H9 (cell line): Measurements from ENCODE around the gene CTNNA3. TPM values are rescaled to one million over a fixed set of nuclear protein-coding genes. Genes with fewer than 3 reads are reported as not detected.

Experiments
- DNase-seq: peaks from one replicate; pipeline ENCODE4 v3.0.0-alpha.2; 2017
- H2AFZ ChIP-seq: one replicate; pipeline ENCODE4 v1.6.1; 2013; ENCODE audit warnings: mild to moderate bottlenecking, low read length, control low read depth, moderate library complexity
- H2AK5ac ChIP-seq: 2 replicates; pipeline ENCODE4 v1.6.1; 2013; ENCODE audit warnings: low read length, control low read depth, mixed read lengths; ENCODE audit not compliant: insufficient read length
- H2BK120ac ChIP-seq: one replicate; pipeline ENCODE4 v1.6.1; 2013; ENCODE audit warnings: low read depth, mild to moderate bottlenecking, low read length, control low read depth, inconsistent platforms; ENCODE audit not compliant: poor library complexity, severe bottlenecking
- H2BK12ac ChIP-seq: 2 replicates; pipeline ENCODE4 v1.6.1; 2013; ENCODE audit warnings: low read length, control low read depth, mixed read lengths, low read depth; ENCODE audit not compliant: insufficient read length
- H2BK15ac ChIP-seq: 2 replicates; pipeline ENCODE4 v1.6.1; 2013; ENCODE audit warnings: low read depth, low read length, control low read depth
- H2BK20ac ChIP-seq: one replicate; pipeline ENCODE4 v1.6.1; 2013; ENCODE audit warnings: low read depth, mild to moderate bottlenecking, low read length, control low read depth, inconsistent platforms; ENCODE audit not compliant: poor library complexity, severe bottlenecking
- H2BK5ac ChIP-seq: 2 replicates; pipeline ENCODE4 v1.6.1; 2013; ENCODE audit warnings: low read length, control low read depth, mixed read lengths; ENCODE audit not compliant: insufficient read length
- H3K14ac ChIP-seq: 2 replicates; pipeline ENCODE4 v1.6.1; 2013; ENCODE audit warnings: low read length, control low read depth; ENCODE audit not compliant: insufficient read depth
- H3K18ac ChIP-seq: 2 replicates; pipeline ENCODE4 v1.6.1; 2013; ENCODE audit warnings: low read depth, mild to moderate bottlenecking, mixed read lengths, low read length, control low read depth; ENCODE audit not compliant: insufficient read length
- H3K23ac ChIP-seq: 2 replicates; pipeline ENCODE4 v1.6.1; 2013; ENCODE audit warnings: low read length, control low read depth, mixed read lengths, low read depth; ENCODE audit not compliant: insufficient read length
- H3K23me2 ChIP-seq: 2 replicates; pipeline ENCODE4 v1.6.1; 2013; ENCODE audit warnings: low read depth, mild to moderate bottlenecking, mixed read lengths, low read length, control low read depth; ENCODE audit not compliant: insufficient read length, poor library complexity, severe bottlenecking
- H3K27ac ChIP-seq: 2 replicates; pipeline ENCODE4 v1.5.1; 2013; ENCODE audit warnings: low read length, control low read depth, mixed read lengths, low read depth; ENCODE audit not compliant: insufficient read length
- H3K27me3 ChIP-seq: 2 replicates; pipeline ENCODE4 v1.6.1; 2013; ENCODE audit warnings: low read length, control low read depth, inconsistent platforms; ENCODE audit not compliant: insufficient read depth
- H3K4ac ChIP-seq: 2 replicates; pipeline ENCODE4 v1.6.1; 2013; ENCODE audit warnings: low read depth, mild to moderate bottlenecking, control low read depth, inconsistent platforms, low read length, moderate library complexity
- H3K4me1 ChIP-seq: 2 replicates; pipeline ENCODE4 v1.6.1; 2013; ENCODE audit warnings: low read length, control low read depth, inconsistent platforms; ENCODE audit not compliant: insufficient read depth
- H3K4me2 ChIP-seq: 2 replicates; pipeline ENCODE4 v1.6.1; 2013; ENCODE audit warnings: low read length, control low read depth, mixed read lengths; ENCODE audit not compliant: insufficient read length, insufficient read depth
- H3K56ac ChIP-seq: 2 replicates; pipeline ENCODE4 v1.6.1; 2013; ENCODE audit warnings: low read depth, mild to moderate bottlenecking, mixed read lengths, low read length, control low read depth; ENCODE audit not compliant: insufficient read length
- H3K79me1 ChIP-seq: 2 replicates; pipeline ENCODE4 v1.6.1; 2013; ENCODE audit warnings: low read depth, mild to moderate bottlenecking, moderate library complexity, low read length, control low read depth, inconsistent platforms; ENCODE audit not compliant: insufficient read depth, poor library complexity, severe bottlenecking
- H3K79me2 ChIP-seq: 2 replicates; pipeline ENCODE4 v1.6.1; 2013; ENCODE audit warnings: low read length, control low read depth, inconsistent platforms; ENCODE audit not compliant: insufficient read depth
- H3K9ac ChIP-seq: 2 replicates; pipeline ENCODE4 v1.6.1; 2013; ENCODE audit warnings: low read length, control low read depth, mixed read lengths; ENCODE audit not compliant: insufficient read length; ENCODE audit errors: extremely low read depth
- H3K9me3 ChIP-seq: one replicate; pipeline ENCODE4 v1.6.1; 2013; ENCODE audit warnings: low read depth, low read length, inconsistent platforms; ENCODE audit not compliant: control insufficient read depth
- H3T11ph ChIP-seq: one replicate; pipeline ENCODE4 v1.6.1; 2013; ENCODE audit warnings: mild to moderate bottlenecking, low read length, control low read depth, inconsistent platforms
- H4K20me1 ChIP-seq: one replicate; pipeline ENCODE4 v1.6.1; 2013; ENCODE audit not compliant: control insufficient read depth, insufficient read length, insufficient read depth
- H4K5ac ChIP-seq: 2 replicates; pipeline ENCODE4 v1.6.1; 2013; ENCODE audit warnings: low read depth, mild to moderate bottlenecking, mixed read lengths, low read length, control low read depth; ENCODE audit not compliant: insufficient read length
- H4K8ac ChIP-seq: replicated peaks from 2 replicates; pipeline ENCODE4 v1.6.1; 2013; ENCODE audit warnings: low read length, control low read depth, mixed read lengths, low read depth; ENCODE audit not compliant: insufficient read length
- H4K91ac ChIP-seq: 2 replicates; pipeline ENCODE4 v1.6.1; 2013; ENCODE audit warnings: low read depth, mild to moderate bottlenecking, moderate library complexity, mixed read lengths, low read length, control low read depth; ENCODE audit not compliant: insufficient read length
- H3K27ac Mint-ChIP-seq, 3 experiments: 2 replicates in 2 of 3; 3 replicates in 1 of 3; pipeline ENCODE4 v1.8.0; 2020 to 2021; ENCODE audit warnings: mixed read lengths in 3 of 3, mild to moderate bottlenecking in 1 of 3, moderate library complexity in 1 of 3
- H3K27me3 Mint-ChIP-seq: 2 replicates; pipeline ENCODE4 v1.8.0; 2021; ENCODE audit warnings: low read depth, mild to moderate bottlenecking, moderate library complexity, mixed read lengths
- H3K36me3 Mint-ChIP-seq, 3 experiments: 2 replicates in 2 of 3; 3 replicates in 1 of 3; pipeline ENCODE4 v1.8.0; 2020 to 2021; ENCODE audit warnings: low read depth in 3 of 3, mixed read lengths in 3 of 3; ENCODE audit not compliant: insufficient read depth in 1 of 3
- H3K4me1 Mint-ChIP-seq, 2 experiments: 2 replicates each; pipeline ENCODE4 v1.8.0; 2020; ENCODE audit warnings: mixed read lengths in 2 of 2
- H3K4me3 Mint-ChIP-seq, 2 experiments: 2 replicates in 1 of 2; 3 replicates in 1 of 2; pipeline ENCODE4 v1.8.0; 2020 to 2021; ENCODE audit warnings: mild to moderate bottlenecking in 2 of 2, mixed read lengths in 2 of 2, moderate library complexity in 1 of 2
- H3K9me3 Mint-ChIP-seq, 2 experiments: 2 replicates in 1 of 2; 3 replicates in 1 of 2; pipeline ENCODE4 v1.8.0; 2020; ENCODE audit warnings: mild to moderate bottlenecking in 2 of 2, mixed read lengths in 2 of 2, moderate library complexity in 1 of 2
- WGBS: extraction: QIAGEN DNeasy Blood & Tissue Kit; methylation state at CpG from one replicate; pipeline ENCODE4 v1.1.7; 2013; ENCODE audit warnings: missing lambda C conversion rate, low lambda C conversion rate, mixed read lengths; ENCODE audit not compliant: insufficient read length; ENCODE audit errors: extremely low coverage; 5-methylcytosine and 5-hydroxymethylcytosine counted together
- total RNA-seq: library from RNA; stranded (reverse); gene quantifications from 2 replicates; pipeline ENCODE4 v1.2.1, GENCODE V29; 2021
- TF ChIP-seq, protein P1 (sequence below): fragments of 200-600 bp; sonication (generic); conservative IDR thresholded peaks from 3 replicates; pipeline ENCODE4 v1.8.0; 2021; ENCODE audit warnings: antibody characterized with exemption, mild to moderate bottlenecking

The CTNNA3 gene
- total RNA-seq, 1 experiment from 2014 or later = 3.3 TPM

DNA sequence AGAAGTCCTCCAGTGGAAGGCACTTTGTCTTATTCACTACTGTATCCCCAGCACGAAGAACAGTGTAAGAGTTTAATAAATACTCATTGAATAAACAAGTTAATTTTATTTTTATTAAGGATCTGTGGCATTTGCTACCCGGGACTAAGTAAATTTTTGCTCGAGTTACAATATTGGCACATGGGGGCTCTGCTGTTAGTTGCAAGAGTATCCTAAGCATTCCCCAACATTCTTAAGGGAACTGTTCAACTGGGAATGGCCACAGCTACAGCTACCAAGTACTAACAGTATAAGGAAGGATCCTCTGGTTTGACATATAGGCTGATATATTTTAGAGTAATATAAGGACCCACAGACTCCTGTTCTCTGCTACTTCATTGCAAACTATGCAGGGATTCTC, 778.9 kb downstream of the CTNNA3 start:
- Mint-ChIP-seq H3K4me3 (no peak overlapping the region), H3K9me3 (peaks cover 3 to 7% of the 10 kb centered on the region in 2 experiments; a peak in 3 of 5 replicates), H3K4me1 (peaks cover 2 to 4% of the 10 kb centered on the region in 2 experiments; a peak in 3 of 4 replicates), H3K27ac (no peak overlapping the region), H3K27me3 (no peaks in the 10 kb centered on the region), H3K36me3 (peaks cover 0 to 11% (median 7%) of the 10 kb centered on the region in 3 experiments; a peak in 4 of 7 replicates)
- H4K20me1 ChIP-seq = no peaks in the 10 kb centered on the region
- TF ChIP-seq, protein P1, sequence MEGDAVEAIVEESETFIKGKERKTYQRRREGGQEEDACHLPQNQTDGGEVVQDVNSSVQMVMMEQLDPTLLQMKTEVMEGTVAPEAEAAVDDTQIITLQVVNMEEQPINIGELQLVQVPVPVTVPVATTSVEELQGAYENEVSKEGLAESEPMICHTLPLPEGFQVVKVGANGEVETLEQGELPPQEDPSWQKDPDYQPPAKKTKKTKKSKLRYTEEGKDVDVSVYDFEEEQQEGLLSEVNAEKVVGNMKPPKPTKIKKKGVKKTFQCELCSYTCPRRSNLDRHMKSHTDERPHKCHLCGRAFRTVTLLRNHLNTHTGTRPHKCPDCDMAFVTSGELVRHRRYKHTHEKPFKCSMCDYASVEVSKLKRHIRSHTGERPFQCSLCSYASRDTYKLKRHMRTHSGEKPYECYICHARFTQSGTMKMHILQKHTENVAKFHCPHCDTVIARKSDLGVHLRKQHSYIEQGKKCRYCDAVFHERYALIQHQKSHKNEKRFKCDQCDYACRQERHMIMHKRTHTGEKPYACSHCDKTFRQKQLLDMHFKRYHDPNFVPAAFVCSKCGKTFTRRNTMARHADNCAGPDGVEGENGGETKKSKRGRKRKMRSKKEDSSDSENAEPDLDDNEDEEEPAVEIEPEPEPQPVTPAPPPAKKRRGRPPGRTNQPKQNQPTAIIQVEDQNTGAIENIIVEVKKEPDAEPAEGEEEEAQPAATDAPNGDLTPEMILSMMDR = peak; percentile 50; the same call in 2 of the 3 replicates
- H3K79me2 ChIP-seq = no peaks in the 10 kb centered on the region
- no peak overlapping the region for H2BK12ac ChIP-seq
- no peak overlapping the region for H2BK20ac ChIP-seq
- H3K27me3 ChIP-seq = no peaks in the 10 kb centered on the region
- H3K9ac ChIP-seq = no peak overlapping the region
- H3K4ac ChIP-seq = no peak overlapping the region
- no peak overlapping the region for H3K18ac ChIP-seq
- no peaks in the 10 kb centered on the region for H3K4me1 ChIP-seq
- no peak overlapping the region for H3K14ac ChIP-seq
- H4K5ac ChIP-seq = no peak overlapping the region
- no peak overlapping the region for H2BK5ac ChIP-seq
- no peak overlapping the region for H4K8ac ChIP-seq
- no peaks in the 10 kb centered on the region for H3K23me2 ChIP-seq
- no peak overlapping the region for H2AFZ ChIP-seq
- H3K9me3 ChIP-seq = no peaks in the 10 kb centered on the region
- DNase-seq = no peak
- H2AK5ac ChIP-seq = no peak overlapping the region
- no peak overlapping the region for H3T11ph ChIP-seq
- H3K79me1 ChIP-seq = no peaks in the 10 kb centered on the region
- no peak overlapping the region for H3K4me2 ChIP-seq
- no peak overlapping the region for H3K27ac ChIP-seq
- no peak overlapping the region for H2BK15ac ChIP-seq
- no peak overlapping the region for H3K23ac ChIP-seq
- no CpG with 5 or more reads among the region's 3 CpGs for WGBS
- no peak overlapping the region for H4K91ac ChIP-seq
- H2BK120ac ChIP-seq = no peak overlapping the region
- H3K56ac ChIP-seq = no peak overlapping the region
